SU-DHL-6 (cell line): ENCODE data around the gene APOL1.

ENCODE experiments used
- H2AFZ ChIP-seq: fragments of 200-600 bp; sonication (generic); 2 replicates; pipeline ENCODE4 v1.6.1; 2014; ENCODE audit warnings: low read depth, mild to moderate bottlenecking, moderate library complexity, mixed read lengths, antibody characterized with exemption, low read length; ENCODE audit not compliant: severe bottlenecking
- H3F3A ChIP-seq: fragments of 200-600 bp; shearing (Covaris generic); 2 replicates; pipeline ENCODE4 v1.6.0; 2016; ENCODE audit warnings: antibody characterized with exemption, mild to moderate bottlenecking; ENCODE audit not compliant: insufficient read depth
- H3K27ac ChIP-seq: fragments of 200-600 bp; sonication (generic); 2 replicates; pipeline ENCODE4 v1.5.1; 2016; ENCODE audit warnings: low read depth, mild to moderate bottlenecking, low read length, moderate library complexity, mixed read lengths
- H3K27me3 ChIP-seq: fragments of 200-600 bp; sonication (generic), shearing (Covaris generic); 2 replicates; pipeline ENCODE4 v1.6.0; 2014; ENCODE audit warnings: mild to moderate bottlenecking, low read length
- H3K36me3 ChIP-seq: fragments of 200-600 bp; sonication (generic); 2 replicates; pipeline ENCODE4 v1.6.1; 2014; ENCODE audit warnings: mild to moderate bottlenecking, low read length, mixed read lengths
- H3K4me2 ChIP-seq: fragments of 300-600, 200-600 bp; shearing (Covaris generic), sonication (generic); 2 replicates; pipeline ENCODE4 v1.6.0; 2014; ENCODE audit warnings: low read length, low read depth, mild to moderate bottlenecking; ENCODE audit not compliant: poor library complexity, severe bottlenecking
- H3K4me3 ChIP-seq: fragments of 200-600 bp; sonication (generic); 2 replicates; pipeline ENCODE4 v1.5.1; 2014; ENCODE audit warnings: antibody characterized with exemption, low read length, mild to moderate bottlenecking, mixed read lengths; ENCODE audit not compliant: insufficient read depth, poor library complexity, severe bottlenecking
- H3K79me2 ChIP-seq: fragments of 200-600 bp; sonication (generic); 2 replicates; pipeline ENCODE4 v1.6.1; 2014; ENCODE audit warnings: mild to moderate bottlenecking, low read length, moderate library complexity; ENCODE audit not compliant: insufficient read depth
- H3K9ac ChIP-seq: fragments of 200-600 bp; sonication (generic); 2 replicates; pipeline ENCODE4 v1.7.0; 2014; ENCODE audit warnings: mild to moderate bottlenecking, low read length
- H3K9me2 ChIP-seq: fragments of 200-600 bp; sonication (generic); replicated peaks from 2 replicates; pipeline ENCODE4 v1.6.1; 2014; ENCODE audit warnings: low read length; ENCODE audit not compliant: insufficient read depth
- H3K9me3 ChIP-seq: fragments of 200-600 bp; sonication (generic); 2 replicates; pipeline ENCODE4 v1.6.1; 2014; ENCODE audit warnings: low read length, mixed read lengths; ENCODE audit not compliant: insufficient read depth
- H4K20me1 ChIP-seq: fragments of 200-600 bp; sonication (generic); 2 replicates; pipeline ENCODE4 v1.6.1; 2014; ENCODE audit warnings: low read depth, mild to moderate bottlenecking, antibody characterized with exemption, low read length, moderate library complexity, mixed read lengths
- CTCF ChIP-seq: fragments of 200-600 bp; sonication (generic); IDR thresholded peaks from one replicate; pipeline ENCODE4 v1.5.1; 2017; ENCODE audit warnings: antibody characterized with exemption, mild to moderate bottlenecking, low read length, moderate library complexity; ENCODE audit not compliant: insufficient read depth, poor library complexity, severe bottlenecking
- EZH2phosphoT487 ChIP-seq: fragments of 200-600 bp; sonication (generic), shearing (Covaris generic); conservative IDR thresholded peaks from 2 replicates; pipeline ENCODE4 v1.6.1; 2018; ENCODE audit warnings: mild to moderate bottlenecking, antibody characterized with exemption, low read length, moderate library complexity, mixed read lengths

The APOL1 gene

GRCh38 chr22:36280379-36280778 lies 27.4 kb downstream of the APOL1 start:
- Histone ChIP-seq H4K20me1 (no peaks in the 10 kb centered on the region), H3F3A (peaks cover 12% of the 10 kb centered on the region)

DNA sequence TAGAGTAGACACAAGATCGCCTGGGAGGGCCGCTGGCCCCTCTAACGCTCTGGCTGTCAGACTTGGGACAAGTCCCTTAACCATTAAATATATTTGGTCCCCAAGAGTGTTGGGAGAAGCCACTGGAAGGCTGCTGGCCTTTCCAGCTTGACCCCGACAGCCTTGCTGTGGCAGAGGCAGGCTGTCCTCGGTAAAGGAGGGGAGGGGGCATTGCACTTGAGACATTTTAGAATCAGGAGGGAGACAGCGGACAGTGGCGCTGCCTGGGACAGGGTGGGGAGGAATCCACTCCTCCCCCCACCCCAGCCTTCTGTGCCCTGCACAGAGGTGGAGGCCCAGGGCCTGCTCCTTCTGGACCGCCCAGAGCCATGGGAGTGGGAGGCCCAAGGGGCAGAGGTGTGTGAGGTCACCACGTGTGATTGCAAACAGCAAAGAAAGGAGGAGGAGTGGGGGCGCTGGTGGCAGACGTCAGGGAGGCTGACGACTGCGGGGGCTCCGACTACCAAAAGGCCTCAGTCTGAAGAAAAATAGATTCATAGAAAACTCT lies 28.9 kb downstream of the APOL1 start:
- H3K79me2 ChIP-seq, result no peaks in the 10 kb centered on the region
- H3K4me2 ChIP-seq, result no peak overlapping the region
- no peak overlapping the region for H3K27ac ChIP-seq
- H3K9me2 ChIP-seq, result no peaks in the 10 kb centered on the region
- peaks cover 6% of the 10 kb centered on the region for H3K36me3 ChIP-seq
- no peaks in the 10 kb centered on the region for H3K27me3 ChIP-seq
- H4K20me1 ChIP-seq, result no peaks in the 10 kb centered on the region
- no peaks in the 10 kb centered on the region for H3K9me3 ChIP-seq
- H3K9ac ChIP-seq, result no peak overlapping the region
- no peak overlapping the region for H3K4me3 ChIP-seq
- H3F3A ChIP-seq, result peaks cover 12% of the 10 kb centered on the region
- no peak overlapping the region for H2AFZ ChIP-seq
- TF ChIP-seq EZH2phosphoT487 (no peak), CTCF (no peak)

More at GRCh38 chr22:36280379-36280778, 27.4 kb downstream of the APOL1 start:
- TF ChIP-seq CTCF (no peak), EZH2phosphoT487 (no peak)
- Histone ChIP-seq H2AFZ (no peak overlapping the region), H3K27me3 (no peaks in the 10 kb centered on the region), H3K9ac (no peak overlapping the region), H3K4me2 (no peak overlapping the region), H3K4me3 (no peak overlapping the region), H3K79me2 (no peaks in the 10 kb centered on the region), H3K27ac (no peak overlapping the region), H3K9me3 (no peaks in the 10 kb centered on the region), H3K36me3 (peaks cover 2% of the 10 kb centered on the region; the same call in 1 of the 2 replicates), H3K9me2 (no peaks in the 10 kb centered on the region)

DNA sequence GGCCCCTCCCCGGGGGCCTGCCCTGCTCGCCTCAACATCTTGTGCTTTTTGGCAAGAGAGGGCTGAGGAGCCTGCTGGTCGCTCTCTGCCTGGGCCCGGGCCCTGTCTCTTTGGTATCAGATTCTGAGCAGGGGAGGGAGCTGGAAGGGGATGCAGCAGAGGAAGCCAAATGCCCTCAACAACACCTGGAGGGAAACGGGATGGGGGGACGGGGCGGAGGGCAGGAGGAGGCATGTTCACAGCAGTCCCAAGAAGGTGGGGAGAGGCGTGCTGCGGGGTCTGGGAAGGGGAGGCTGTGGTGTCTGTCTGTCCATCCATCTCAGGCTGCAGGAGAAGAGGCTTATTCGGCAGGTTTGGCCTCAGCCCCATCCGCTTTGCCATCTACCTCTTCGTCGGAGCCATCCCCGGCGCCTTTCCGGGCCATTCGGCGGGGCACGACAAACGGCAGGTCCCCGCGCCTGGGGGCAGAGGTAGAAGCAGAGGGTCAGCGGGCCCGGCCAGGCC lies 29.4 kb downstream of the APOL1 start:
- H2AFZ ChIP-seq, result no peak overlapping the region
- no peaks in the 10 kb centered on the region for H3K79me2 ChIP-seq
- H3F3A ChIP-seq, result peaks cover 12% of the 10 kb centered on the region
- no peak overlapping the region for H3K4me3 ChIP-seq
- no peaks in the 10 kb centered on the region for H3K27me3 ChIP-seq
- H3K4me2 ChIP-seq, result no peak overlapping the region
- H3K27ac ChIP-seq, result no peak overlapping the region
- no peaks in the 10 kb centered on the region for H3K9me3 ChIP-seq
- H3K9ac ChIP-seq, result no peak overlapping the region
- H3K36me3 ChIP-seq, result peaks cover 6% of the 10 kb centered on the region
- no peaks in the 10 kb centered on the region for H3K9me2 ChIP-seq
- no peaks in the 10 kb centered on the region for H4K20me1 ChIP-seq
- TF ChIP-seq CTCF (no peak), EZH2phosphoT487 (no peak)
